ENCODE results near the gene ABLIM1. TPM values are rescaled to one million over a fixed set of nuclear protein-coding genes. Genes with fewer than 3 reads are reported as not detected.

The ABLIM1 gene
- polyA plus RNA-seq, 3 donors: 0.33 to 0.91 (median 0.57) TPM

- intact Hi-C loops (cut with micrococcal nuclease): no loop called here
- H2AFZ ChIP-seq (ENCODE audit: insufficient read depth, low read depth, low read length, poor library complexity, severe bottlenecking): no peak overlapping the region
- no peak overlapping the region for H3K4me2 ChIP-seq (replicated peaks; ENCODE audit: extremely low read depth, low read length, poor library complexity, severe bottlenecking)
- no peaks in the 10 kb centered on the region for H3K79me2 ChIP-seq (ENCODE audit: insufficient read depth, low read length)
- H3K4me3 ChIP-seq (replicated peaks in 1 of 3; ENCODE audit: low read depth in 2 of 3, low read length in 3 of 3): no peak overlapping the region
- no peaks in the 10 kb centered on the region for H3K36me3 Mint-ChIP-seq
- 26% methylated on average over 7 of the region's 9 CpGs for WGBS (ENCODE audit: insufficient coverage)
- no peak for DNase-seq
- no peak overlapping the region for H3K9ac ChIP-seq (ENCODE audit: insufficient read depth, low read length, poor library complexity, severe bottlenecking)
- no peak overlapping the region for H3K4me3 Mint-ChIP-seq
- peak overlapping the region in 1 of 7 donors; percentile 15 for H3K27ac Mint-ChIP-seq
- H3K27me3 Mint-ChIP-seq (ENCODE audit: low read depth in 3 of 3): peaks cover 5 to 10% (median 10%) of the 10 kb centered on the region in 3 donors
- H3K27me3 ChIP-seq (ENCODE audit: control insufficient read depth in 2 of 2, insufficient read depth in 2 of 2, low read length in 2 of 2): no peaks in the 10 kb centered on the region
- no peak overlapping the region for H3K27ac ChIP-seq (ENCODE audit: low read depth in 1 of 2, low read length in 2 of 2)
- H3K36me3 ChIP-seq (replicated peaks in 1 of 2; ENCODE audit: control insufficient read depth in 1 of 2, insufficient read depth in 2 of 2, low read length in 2 of 2): no peaks in the 10 kb centered on the region
- H4K20me1 ChIP-seq (ENCODE audit: insufficient read depth, low read length): no peaks in the 10 kb centered on the region
- H3K9me3 ChIP-seq (replicated peaks in 1 of 2; ENCODE audit: control insufficient read depth in 1 of 2, insufficient read depth in 1 of 2, low read length in 2 of 2): no peaks in the 10 kb centered on the region
- TF ChIP-seq, protein P1, sequence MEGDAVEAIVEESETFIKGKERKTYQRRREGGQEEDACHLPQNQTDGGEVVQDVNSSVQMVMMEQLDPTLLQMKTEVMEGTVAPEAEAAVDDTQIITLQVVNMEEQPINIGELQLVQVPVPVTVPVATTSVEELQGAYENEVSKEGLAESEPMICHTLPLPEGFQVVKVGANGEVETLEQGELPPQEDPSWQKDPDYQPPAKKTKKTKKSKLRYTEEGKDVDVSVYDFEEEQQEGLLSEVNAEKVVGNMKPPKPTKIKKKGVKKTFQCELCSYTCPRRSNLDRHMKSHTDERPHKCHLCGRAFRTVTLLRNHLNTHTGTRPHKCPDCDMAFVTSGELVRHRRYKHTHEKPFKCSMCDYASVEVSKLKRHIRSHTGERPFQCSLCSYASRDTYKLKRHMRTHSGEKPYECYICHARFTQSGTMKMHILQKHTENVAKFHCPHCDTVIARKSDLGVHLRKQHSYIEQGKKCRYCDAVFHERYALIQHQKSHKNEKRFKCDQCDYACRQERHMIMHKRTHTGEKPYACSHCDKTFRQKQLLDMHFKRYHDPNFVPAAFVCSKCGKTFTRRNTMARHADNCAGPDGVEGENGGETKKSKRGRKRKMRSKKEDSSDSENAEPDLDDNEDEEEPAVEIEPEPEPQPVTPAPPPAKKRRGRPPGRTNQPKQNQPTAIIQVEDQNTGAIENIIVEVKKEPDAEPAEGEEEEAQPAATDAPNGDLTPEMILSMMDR (IDR thresholded peaks at IDR 0.05): no peak
- H3K4me1 Mint-ChIP-seq: peaks cover 20% of the 10 kb centered on the region
- peaks cover 0 to under 1% (median 0%) of the 10 kb centered on the region in 7 donors for H3K9me3 Mint-ChIP-seq
- H3K4me1 ChIP-seq (ENCODE audit: control insufficient read depth in 1 of 2, insufficient read depth in 2 of 2, low read length in 2 of 2): peaks cover 0 to 5% of the 10 kb centered on the region in 2 donors
Measured at GRCh38 chr10:114544045-114544659, 113.9 kb downstream of the ABLIM1 start.

GRCh38 chr10:114543456-114543855 lies 114.6 kb downstream of the ABLIM1 start:
- Mint-ChIP-seq H3K9me3 (peaks cover 0 to 1% (median 0%) of the 10 kb centered on the region in 7 donors), H3K27me3 (ENCODE audit: low read depth in 3 of 3) (peaks cover 5 to 13% (median 11%) of the 10 kb centered on the region in 3 donors), H3K27ac (no peak overlapping the region), H3K36me3 (no peaks in the 10 kb centered on the region), H3K4me3 (no peak overlapping the region), H3K4me1 (peaks cover 24% of the 10 kb centered on the region)
- Histone ChIP-seq H3K27me3 (ENCODE audit: control insufficient read depth in 2 of 2, insufficient read depth in 2 of 2, low read length in 2 of 2) (no peaks in the 10 kb centered on the region), H3K9ac (ENCODE audit: insufficient read depth, low read length, poor library complexity, severe bottlenecking) (no peak overlapping the region), H3K9me3 (replicated peaks in 1 of 2; ENCODE audit: control insufficient read depth in 1 of 2, insufficient read depth in 1 of 2, low read length in 2 of 2) (no peaks in the 10 kb centered on the region), H2AFZ (ENCODE audit: insufficient read depth, low read depth, low read length, poor library complexity, severe bottlenecking) (no peak overlapping the region), H3K27ac (ENCODE audit: low read depth in 1 of 2, low read length in 2 of 2) (no peak overlapping the region), H3K79me2 (ENCODE audit: insufficient read depth, low read length) (no peaks in the 10 kb centered on the region), H4K20me1 (ENCODE audit: insufficient read depth, low read length) (no peaks in the 10 kb centered on the region), H3K4me2 (replicated peaks; ENCODE audit: extremely low read depth, low read length, poor library complexity, severe bottlenecking) (no peak overlapping the region), H3K36me3 (replicated peaks in 1 of 2; ENCODE audit: control insufficient read depth in 1 of 2, insufficient read depth in 2 of 2, low read length in 2 of 2) (no peaks in the 10 kb centered on the region), H3K4me3 (replicated peaks in 1 of 3; ENCODE audit: low read depth in 2 of 3, low read length in 3 of 3) (no peak overlapping the region), H3K4me1 (ENCODE audit: control insufficient read depth in 1 of 2, insufficient read depth in 2 of 2, low read length in 2 of 2) (peaks cover 2 to 7% of the 10 kb centered on the region in 2 donors)
- DNase-seq: no peak
- TF ChIP-seq, protein P1 (IDR thresholded peaks at IDR 0.05): no peak
- WGBS (ENCODE audit: insufficient coverage): 75% methylated on average over 8 of the region's 8 CpGs
- intact Hi-C loops (cut with micrococcal nuclease): no loop called here

Data from CD14-positive monocyte (primary cell).